GM12878 (cell line): Measurements from ENCODE around the gene SOX2. TPM values are rescaled to one million over a fixed set of nuclear protein-coding genes. Genes with fewer than 3 reads are reported as not detected.
"Not testable (repeated sequence)": the region's sequence is repeated elsewhere in the genome, so short reads cannot be mapped to it uniquely, and the experiment has no call there.

Source experiments
- ATAC-seq: fragments of 200-7000 bp; cut with Tn5 transposase; 3 replicates; pipeline ENCODE4 v1.9.1; 2020; ENCODE audit warnings: mild to moderate bottlenecking, moderate library complexity
- BruUV-seq: library from RNA; stranded (reverse); fragments of 400-500 nt; replicated peaks from 2 replicates; lab custom pipeline; 2021; lab: Mats Ljungman, UMichigan
- CTCF ChIA-PET: fragments of 300-600 bp; sonication (Branson Sonifier 250); formaldehyde crosslinking; extraction: SDS; loops from one replicate; lab custom pipeline; 2021; ENCODE audit warnings: inconsistent platforms; lab: Yijun Ruan, JAX
- POLR2A ChIA-PET: fragments of 350-600 bp; formaldehyde crosslinking; extraction: SDS; loops from one replicate; lab custom pipeline; 2021; ENCODE audit warnings: inconsistent platforms; lab: Charles Lee
- RAD21 ChIA-PET: fragments of 300-600 bp; sonication (Branson Sonifier 250); formaldehyde crosslinking; loops from one replicate; lab custom pipeline; 2023; ENCODE audit warnings: antibody characterized with exemption; ENCODE audit not compliant: unreplicated experiment; lab: Charles Lee
- SMC1A ChIA-PET: fragments of 300-600 bp; sonication (Branson Sonifier 250); formaldehyde crosslinking; loops from one replicate; lab custom pipeline; 2023; ENCODE audit not compliant: unreplicated experiment, uncharacterized antibody; lab: Charles Lee
- DNase-seq: peaks from one replicate; pipeline ENCODE4 v3.0.0-alpha.2; 2011; ENCODE audit warnings: low read depth, low spot score
- FAIRE-seq: peaks from 3 replicates; lab custom pipeline; 2011; peaks lifted over from hg19 to GRCh38; lab: Jason Lieb, UNC
- H2AFZ ChIP-seq: 2 replicates; pipeline ENCODE4 v1.6.0; 2011; ENCODE audit warnings: low read depth, low read length, control low read depth; ENCODE audit not compliant: control insufficient read depth
- H3K27ac ChIP-seq: 2 replicates; pipeline ENCODE4 v1.5.1; 2011; ENCODE audit warnings: control low read depth; ENCODE audit not compliant: control insufficient read depth, insufficient read depth
- H3K27me3 ChIP-seq, 2 experiments: replicated peaks in 1 of 2; 2 replicates each; pipeline versions ENCODE4 v1.6.0 to v1.6.1; 2011; ENCODE audit warnings: low read length in 1 of 2; ENCODE audit not compliant: control insufficient read depth in 2 of 2, insufficient read depth in 2 of 2
- H3K36me3 ChIP-seq, 2 experiments: 2 replicates each; pipeline ENCODE4 v1.5.1; 2011; ENCODE audit warnings: low read length in 1 of 2; ENCODE audit not compliant: control insufficient read depth in 2 of 2, insufficient read depth in 2 of 2
- H3K4me1 ChIP-seq: 2 replicates; pipeline ENCODE4 v1.6.1; 2011; ENCODE audit warnings: mild to moderate bottlenecking, low read length, moderate library complexity, mixed read lengths; ENCODE audit not compliant: control insufficient read depth, insufficient read depth
- H3K4me2 ChIP-seq: 2 replicates; pipeline ENCODE4 v1.6.0; 2011; ENCODE audit warnings: control low read depth; ENCODE audit not compliant: control insufficient read depth, insufficient read depth
- H3K4me3 ChIP-seq: fragments of 200-600 bp; sonication (generic); 2 replicates; pipeline ENCODE4 v1.5.1; 2016
- H3K79me2 ChIP-seq: 2 replicates; pipeline ENCODE4 v1.6.0; 2011; ENCODE audit warnings: low read length; ENCODE audit not compliant: control insufficient read depth, insufficient read depth
- H3K9ac ChIP-seq: 2 replicates; pipeline ENCODE4 v1.8.0; 2011; ENCODE audit warnings: low read length, control low read depth, mixed read lengths; ENCODE audit not compliant: control insufficient read depth, insufficient read depth
- H3K9me3 ChIP-seq: replicated peaks from 3 replicates; pipeline ENCODE4 v1.5.1; 2011; ENCODE audit warnings: mild to moderate bottlenecking, low read length; ENCODE audit not compliant: control insufficient read depth, insufficient read depth
- H4K20me1 ChIP-seq: 2 replicates; pipeline ENCODE4 v1.6.0; 2011; ENCODE audit not compliant: control insufficient read depth, insufficient read depth
- WGBS: methylation state at CpG from one replicate; pipeline ENCODE4 v1.1.6; 2016; ENCODE audit warnings: low lambda C conversion rate; ENCODE audit not compliant: insufficient replicate concordance, insufficient coverage; ENCODE audit errors: missing lambda C conversion rate; 5-methylcytosine and 5-hydroxymethylcytosine counted together
- in situ Hi-C: fragments of 300-500 bp; cut with MboI; formaldehyde crosslinking; loops from 9 replicates; pipeline ENCODE4 v1.14.3; 2018; ENCODE audit warnings: mixed read lengths
- intact Hi-C: fragments of 100-400 bp; cut with micrococcal nuclease; formaldehyde crosslinking; loops from one replicate; pipeline ENCODE4 v1.14.2; 2022; ENCODE audit not compliant: unreplicated experiment
- polyA plus RNA-seq, 11 experiments: library from polyadenylated mRNA; depleted of rRNA in 4 of 11; unstranded in 6 of 11; stranded (reverse) in 5 of 11; fragments of >200 nt; fragmentation: Nextera tagmentation in 4 of 11; fragmentation: Illumina TruSeq in 1 of 11; extraction: Ambion mirVana in 4 of 11; extraction: Trizol in 1 of 11; gene quantifications; 1 replicate in 1 of 11; 2 replicates in 10 of 11; pipeline versions ENCODE4 v1.2.1 to v1.2.3, GENCODE V29; 2011 to 2016; ENCODE audit warnings: inconsistent platforms in 2 of 11, missing spikeins in 2 of 11, low read depth in 1 of 11
- small RNA-seq: library from RNA; depleted of rRNA; stranded (forward); fragments of <200 nt; gene quantifications from one replicate; pipeline ENCODE3, GENCODE V24; 2014
- total RNA-seq, 4 experiments: library from RNA; depleted of rRNA in 3 of 4; stranded (reverse); fragments of >200 nt in 3 of 4; fragmentation: Illumina TruSeq in 1 of 4; extraction: Trizol in 1 of 4; gene quantifications; 2 replicates each; pipeline versions ENCODE4 v1.2.1 to v1.2.3, GENCODE V29; 2013 to 2021

SOX2 gene
- total and polyA plus RNA-seq, 10 of the 15 experiments (the other 5 are each of a cell fraction or from before 2014, with no cell fraction given) = 0.06 to 0.10 (median 0.07) TPM; not detected in 6

GRCh38 chr3:181764033-181764432 lies 52.3 kb downstream of the SOX2 start:
- 80% methylated on average over 5 of the region's 5 CpGs for WGBS
- ATAC-seq, CTCF ChIA-PET, intact Hi-C loops, H3K27ac ChIP-seq, H4K20me1 ChIP-seq, H3K9ac ChIP-seq, H3K79me2 ChIP-seq, H3K27me3 ChIP-seq, POLR2A ChIA-PET, H3K4me2 ChIP-seq, H2AFZ ChIP-seq, H3K4me3 ChIP-seq, H3K9me3 ChIP-seq, H3K4me1 ChIP-seq, FAIRE-seq, RAD21 ChIA-PET, H3K36me3 ChIP-seq, SMC1A ChIA-PET, BruUV-seq, DNase-seq, in situ Hi-C loops: not testable (repeated sequence)

Small RNA genes within 50 kb of the gene (small RNA-seq; reads per million reads assigned to genes)
- not detected for gene RF01954
